PFSK-1 (cell line): Measurements from ENCODE around the gene HAUS5. TPM values are rescaled to one million over a fixed set of nuclear protein-coding genes. Genes with fewer than 3 reads are reported as not detected.

Source experiments
- FOXP2 ChIP-seq: optimal IDR thresholded peaks from 2 replicates; pipeline ENCODE3; 2011; ENCODE audit warnings: borderline replicate concordance, control low read depth, inconsistent platforms; ENCODE audit not compliant: insufficient read depth; ENCODE audit errors: extremely low read length, extremely low read depth
- POLR2AphosphoS5 ChIP-seq: IDR thresholded peaks from 2 replicates; pipeline ENCODE4 v1.6.1; 2012; ENCODE audit warnings: low read depth, mild to moderate bottlenecking, control low read depth, low read length, moderate library complexity
- SIN3A ChIP-seq: IDR thresholded peaks from 2 replicates; pipeline ENCODE4 v1.6.1; 2012; ENCODE audit warnings: mild to moderate bottlenecking, low read length, moderate library complexity, borderline replicate concordance; ENCODE audit not compliant: insufficient read depth
- TAF1 ChIP-seq: IDR thresholded peaks from 2 replicates; pipeline ENCODE4 v1.6.1; 2012; ENCODE audit warnings: low read length, control low read depth, borderline replicate concordance; ENCODE audit not compliant: insufficient read depth
- polyA plus RNA-seq: library from polyadenylated mRNA; unstranded; fragments of >200 nt; gene quantifications from one replicate; pipeline ENCODE4 v1.2.1, GENCODE V29; 2012; ENCODE audit warnings: low read depth, missing spikeins; ENCODE audit not compliant: insufficient read length
- TF ChIP-seq, protein P1 (sequence below), 2 experiments: IDR thresholded peaks; 2 replicates each; pipeline versions ENCODE4 v1.6.1 to v1.8.0; 2011 to 2012; ENCODE audit warnings: low read depth in 2 of 2, low read length in 2 of 2, control low read depth in 1 of 2, inconsistent platforms in 1 of 2, mild to moderate bottlenecking in 1 of 2, moderate library complexity in 1 of 2; ENCODE audit not compliant: insufficient read depth in 1 of 2

Gene HAUS5, protein sequence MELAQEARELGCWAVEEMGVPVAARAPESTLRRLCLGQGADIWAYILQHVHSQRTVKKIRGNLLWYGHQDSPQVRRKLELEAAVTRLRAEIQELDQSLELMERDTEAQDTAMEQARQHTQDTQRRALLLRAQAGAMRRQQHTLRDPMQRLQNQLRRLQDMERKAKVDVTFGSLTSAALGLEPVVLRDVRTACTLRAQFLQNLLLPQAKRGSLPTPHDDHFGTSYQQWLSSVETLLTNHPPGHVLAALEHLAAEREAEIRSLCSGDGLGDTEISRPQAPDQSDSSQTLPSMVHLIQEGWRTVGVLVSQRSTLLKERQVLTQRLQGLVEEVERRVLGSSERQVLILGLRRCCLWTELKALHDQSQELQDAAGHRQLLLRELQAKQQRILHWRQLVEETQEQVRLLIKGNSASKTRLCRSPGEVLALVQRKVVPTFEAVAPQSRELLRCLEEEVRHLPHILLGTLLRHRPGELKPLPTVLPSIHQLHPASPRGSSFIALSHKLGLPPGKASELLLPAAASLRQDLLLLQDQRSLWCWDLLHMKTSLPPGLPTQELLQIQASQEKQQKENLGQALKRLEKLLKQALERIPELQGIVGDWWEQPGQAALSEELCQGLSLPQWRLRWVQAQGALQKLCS
- 18.3 TPM for polyA plus RNA-seq

DNA sequence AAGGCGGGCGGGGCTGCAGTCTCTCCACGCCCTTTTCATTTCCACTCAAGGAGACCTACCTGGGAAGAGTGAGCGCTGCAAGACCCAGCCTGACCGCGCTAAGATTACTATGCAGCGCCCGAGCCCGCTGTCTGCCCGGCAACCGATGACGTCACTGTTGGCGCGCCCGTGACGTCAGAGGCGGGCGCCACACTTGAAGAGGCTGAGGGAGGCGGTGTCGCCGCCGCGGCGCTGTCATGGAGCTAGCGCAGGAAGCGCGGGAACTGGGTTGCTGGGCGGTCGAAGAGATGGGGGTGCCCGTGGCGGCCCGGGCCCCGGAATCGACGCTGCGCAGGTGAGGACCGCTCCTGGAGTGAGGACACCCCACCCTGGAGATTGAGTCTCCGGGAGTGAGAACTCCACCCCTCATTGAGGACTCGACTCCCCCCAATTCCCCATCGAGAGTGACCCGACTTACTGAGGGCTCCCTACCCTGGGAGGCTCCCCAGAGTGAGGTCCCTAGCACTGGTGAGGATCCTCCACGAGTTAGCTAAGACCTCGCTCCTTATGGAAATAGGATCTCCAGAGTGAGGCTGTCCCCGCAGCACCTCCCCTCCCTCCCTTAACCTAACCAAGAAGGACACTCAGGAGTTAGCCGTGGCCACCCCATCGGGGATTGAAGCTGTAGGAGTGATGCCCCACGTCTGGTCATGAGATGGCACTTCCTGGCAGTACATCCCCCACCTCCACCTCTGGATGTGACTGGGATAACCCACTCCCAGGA, at the start of gene HAUS5:
HAUS5 (plus strand) TSS at position 177 of the 763 bp plus-strand sequence; CDS start at position 237, 60 bp downstream.
- TF ChIP-seq FOXP2 (peak; percentile 79), TAF1 (0 out of 2 replicates have a peak, but pooled peaks have one; percentile 65), POLR2AphosphoS5 (peak; percentile 85), SIN3A (peak; percentile 60; the same call in 1 of the 2 replicates)
- TF ChIP-seq, protein P1, sequence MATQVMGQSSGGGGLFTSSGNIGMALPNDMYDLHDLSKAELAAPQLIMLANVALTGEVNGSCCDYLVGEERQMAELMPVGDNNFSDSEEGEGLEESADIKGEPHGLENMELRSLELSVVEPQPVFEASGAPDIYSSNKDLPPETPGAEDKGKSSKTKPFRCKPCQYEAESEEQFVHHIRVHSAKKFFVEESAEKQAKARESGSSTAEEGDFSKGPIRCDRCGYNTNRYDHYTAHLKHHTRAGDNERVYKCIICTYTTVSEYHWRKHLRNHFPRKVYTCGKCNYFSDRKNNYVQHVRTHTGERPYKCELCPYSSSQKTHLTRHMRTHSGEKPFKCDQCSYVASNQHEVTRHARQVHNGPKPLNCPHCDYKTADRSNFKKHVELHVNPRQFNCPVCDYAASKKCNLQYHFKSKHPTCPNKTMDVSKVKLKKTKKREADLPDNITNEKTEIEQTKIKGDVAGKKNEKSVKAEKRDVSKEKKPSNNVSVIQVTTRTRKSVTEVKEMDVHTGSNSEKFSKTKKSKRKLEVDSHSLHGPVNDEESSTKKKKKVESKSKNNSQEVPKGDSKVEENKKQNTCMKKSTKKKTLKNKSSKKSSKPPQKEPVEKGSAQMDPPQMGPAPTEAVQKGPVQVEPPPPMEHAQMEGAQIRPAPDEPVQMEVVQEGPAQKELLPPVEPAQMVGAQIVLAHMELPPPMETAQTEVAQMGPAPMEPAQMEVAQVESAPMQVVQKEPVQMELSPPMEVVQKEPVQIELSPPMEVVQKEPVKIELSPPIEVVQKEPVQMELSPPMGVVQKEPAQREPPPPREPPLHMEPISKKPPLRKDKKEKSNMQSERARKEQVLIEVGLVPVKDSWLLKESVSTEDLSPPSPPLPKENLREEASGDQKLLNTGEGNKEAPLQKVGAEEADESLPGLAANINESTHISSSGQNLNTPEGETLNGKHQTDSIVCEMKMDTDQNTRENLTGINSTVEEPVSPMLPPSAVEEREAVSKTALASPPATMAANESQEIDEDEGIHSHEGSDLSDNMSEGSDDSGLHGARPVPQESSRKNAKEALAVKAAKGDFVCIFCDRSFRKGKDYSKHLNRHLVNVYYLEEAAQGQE (IDR thresholded peaks at IDR 0.05; ENCODE audit: insufficient read depth in 1 of 2, low read depth in 2 of 2, low read length in 2 of 2): no peak

DNA sequence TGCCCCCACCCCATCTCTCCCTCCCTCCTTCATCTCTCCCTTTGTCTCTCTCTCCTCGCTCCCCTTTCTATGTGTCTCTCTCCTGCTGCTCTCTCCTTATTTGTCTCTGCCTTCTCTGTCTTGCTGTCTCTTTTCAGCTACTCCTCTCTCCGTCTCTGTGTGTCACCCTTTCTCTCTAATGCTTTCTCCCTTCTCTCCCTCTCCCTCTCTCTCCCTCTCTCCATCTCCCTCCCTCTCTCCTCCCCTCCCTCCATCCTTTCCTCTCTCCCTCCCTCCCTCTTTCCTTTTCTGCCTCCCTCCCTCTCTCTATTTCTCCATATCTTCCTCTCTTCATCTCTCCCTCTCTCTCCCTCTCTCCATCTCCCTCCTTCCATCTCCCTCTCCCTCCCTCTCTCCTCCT, 49.8 kb upstream of the HAUS5 start:
- TF ChIP-seq POLR2AphosphoS5 (no peak), FOXP2 (no peak), SIN3A (no peak)

DNA sequence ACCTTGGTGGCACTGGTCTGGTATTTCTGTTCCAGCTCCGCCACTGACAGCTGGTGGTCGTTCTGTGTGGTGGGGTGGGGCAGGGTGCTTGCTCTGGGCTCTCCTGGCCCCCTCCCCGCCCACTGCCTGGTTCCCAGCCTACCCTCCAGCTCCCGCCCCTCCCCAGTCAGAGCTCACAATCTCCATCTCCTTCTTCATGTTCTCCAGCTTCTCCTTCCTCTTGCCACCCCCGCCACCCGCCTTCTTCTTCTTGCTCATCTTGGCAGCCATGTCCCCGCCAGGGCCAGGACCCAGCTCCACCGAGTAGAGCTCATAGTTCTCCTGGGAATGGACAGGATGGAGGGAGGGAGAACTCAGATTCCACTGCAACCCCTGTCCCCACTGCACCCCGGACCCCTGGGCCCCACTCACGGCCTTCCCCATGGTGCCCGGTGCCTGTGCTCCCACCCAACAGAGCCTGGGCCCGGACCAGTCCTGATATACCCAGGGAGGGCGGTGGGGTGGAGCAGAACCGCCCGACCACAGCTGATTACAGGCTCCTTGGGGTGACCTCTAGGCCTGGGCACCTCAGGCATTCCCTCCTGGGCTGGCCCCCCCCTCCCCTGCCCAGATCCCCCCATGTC, 49.2 kb upstream of the HAUS5 start, which contains the start of gene ATP4A:
ATP4A (minus strand) TSS at position 452 of the 623 bp plus-strand sequence; CDS start at position 423, 29 bp downstream.
- TF ChIP-seq POLR2AphosphoS5 (no peak), SIN3A (no peak), FOXP2 (no peak), TAF1 (no peak)
- TF ChIP-seq, protein P1 (IDR thresholded peaks at IDR 0.05; ENCODE audit: insufficient read depth in 1 of 2, low read depth in 2 of 2, low read length in 2 of 2): no peak

DNA sequence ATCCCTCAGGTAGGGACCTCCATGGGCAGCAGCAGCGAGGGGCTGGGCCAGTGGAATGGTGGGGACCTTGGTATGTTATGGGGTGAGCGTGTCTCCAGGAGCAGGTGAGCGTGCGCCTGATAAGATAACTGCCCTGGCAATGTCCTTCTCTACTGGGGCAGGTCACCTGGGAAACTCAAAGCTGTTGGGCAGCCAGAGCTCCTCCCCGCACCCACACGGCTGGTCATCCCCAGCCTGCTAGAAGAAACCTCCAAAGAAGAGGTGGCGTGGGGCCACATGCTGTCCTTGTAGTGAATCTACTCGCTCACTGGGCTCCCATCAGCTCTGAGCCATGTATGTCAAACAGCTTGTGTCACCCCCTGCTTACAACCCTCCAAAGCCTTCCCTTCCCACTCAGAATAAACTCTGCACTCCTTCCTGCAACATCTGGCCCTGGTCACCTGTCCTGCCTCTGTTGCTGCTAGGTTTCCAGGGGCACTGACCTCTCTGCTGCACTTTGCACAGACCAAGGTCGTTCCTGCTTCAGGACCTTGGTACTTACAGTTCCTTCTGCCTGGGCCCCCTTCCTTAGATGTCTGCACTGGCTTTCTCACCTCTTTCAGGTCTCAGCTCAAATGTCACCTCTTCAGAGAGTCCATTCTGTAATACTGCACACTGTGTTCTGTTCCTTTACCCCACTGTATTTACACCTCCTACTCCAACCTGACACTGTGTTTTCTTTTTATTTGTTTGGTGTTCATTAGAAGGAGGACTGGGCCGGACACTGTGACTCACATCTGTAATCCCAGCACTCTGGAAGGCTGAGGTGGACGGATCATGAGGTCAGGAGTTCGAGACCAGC, 47.3 kb upstream of the HAUS5 start:
- TF ChIP-seq FOXP2 (no peak), TAF1 (no peak), POLR2AphosphoS5 (no peak), SIN3A (no peak)
- TF ChIP-seq, protein P1 (IDR thresholded peaks at IDR 0.05; ENCODE audit: insufficient read depth in 1 of 2, low read depth in 2 of 2, low read length in 2 of 2): no peak
